ENCODE data around the gene MS4A15. TPM values are rescaled to one million over a fixed set of nuclear protein-coding genes. Genes with fewer than 3 reads are reported as not detected.
"Not testable (repeated sequence)": the region's sequence is repeated elsewhere in the genome, so short reads cannot be mapped to it uniquely, and the experiment has no call there.

MS4A15 gene
- polyA plus RNA-seq, 12 donors = not detected

DNA sequence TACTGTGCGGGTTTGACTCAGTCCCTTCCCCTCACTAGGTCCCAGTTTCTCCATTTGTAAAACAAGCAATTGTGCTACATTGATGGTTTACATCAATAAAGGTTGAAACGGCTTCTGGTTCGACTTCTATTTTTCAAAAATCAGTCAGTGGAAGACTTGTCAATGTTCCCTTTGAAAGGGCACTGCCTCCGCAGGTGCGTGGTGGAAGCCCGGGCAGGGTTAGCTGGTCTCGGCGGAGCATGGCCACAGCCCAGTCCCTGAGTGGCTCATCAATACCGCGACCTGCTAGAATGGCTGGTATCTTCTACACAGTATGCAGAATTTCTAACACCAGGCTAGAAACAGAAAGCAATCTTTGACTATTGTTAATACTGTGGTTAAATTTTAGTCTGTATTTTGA, 44.5 kb downstream of the MS4A15 start:
- DNase-seq = no peak

DNA sequence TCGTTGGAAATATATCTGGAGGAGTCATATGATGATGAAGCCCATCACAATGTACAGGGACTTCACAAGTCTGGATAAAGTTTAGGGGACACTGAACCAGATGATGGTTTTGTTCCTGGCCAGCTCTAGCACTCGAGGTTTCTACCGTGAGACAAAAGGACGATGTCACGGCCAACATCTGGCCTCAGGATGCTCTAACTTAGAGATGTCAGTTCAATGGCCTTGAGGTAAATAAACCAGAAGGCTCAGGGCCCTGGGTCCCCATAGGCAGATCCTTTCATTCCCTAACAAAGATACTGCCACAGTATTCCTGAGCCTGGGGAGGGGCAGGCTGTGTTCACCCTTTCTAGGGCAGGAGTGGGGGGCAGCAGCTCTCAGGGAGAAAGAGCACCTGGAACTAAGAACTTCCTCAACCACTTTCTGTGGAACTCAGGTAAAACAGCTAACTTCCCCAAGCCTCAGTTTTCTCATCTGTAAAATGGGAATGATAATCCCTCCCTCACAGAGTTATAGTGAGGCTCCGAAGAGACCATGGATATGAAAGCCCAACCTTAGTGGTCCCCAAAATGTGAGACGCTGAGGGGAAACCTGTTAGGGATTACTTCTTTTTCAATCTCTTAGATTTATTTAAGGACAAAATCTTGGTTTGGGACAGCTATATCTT, 46.7 kb downstream of the MS4A15 start:
- no peak for DNase-seq

DNA sequence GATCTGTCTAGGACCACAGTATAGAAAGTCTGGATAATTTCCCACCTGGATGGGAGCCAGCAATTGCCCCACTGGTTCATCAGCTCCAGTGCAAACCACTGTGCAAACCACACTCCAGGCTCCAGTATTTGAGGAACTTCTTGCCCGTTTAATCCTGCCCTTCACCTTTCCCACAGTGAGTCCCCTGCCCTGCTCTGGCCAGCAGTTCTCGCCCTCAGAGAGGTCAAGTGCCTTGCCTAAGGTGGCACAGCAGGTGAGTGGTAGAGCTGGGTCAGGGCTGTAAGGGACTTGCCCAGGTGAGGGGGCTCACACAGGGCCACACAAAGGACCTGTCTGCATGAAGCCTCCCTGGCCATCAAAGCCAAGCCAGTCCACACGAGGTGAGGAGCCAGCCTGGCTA, 52.6 kb downstream of the MS4A15 start:
- DNase-seq = no peak

DNA sequence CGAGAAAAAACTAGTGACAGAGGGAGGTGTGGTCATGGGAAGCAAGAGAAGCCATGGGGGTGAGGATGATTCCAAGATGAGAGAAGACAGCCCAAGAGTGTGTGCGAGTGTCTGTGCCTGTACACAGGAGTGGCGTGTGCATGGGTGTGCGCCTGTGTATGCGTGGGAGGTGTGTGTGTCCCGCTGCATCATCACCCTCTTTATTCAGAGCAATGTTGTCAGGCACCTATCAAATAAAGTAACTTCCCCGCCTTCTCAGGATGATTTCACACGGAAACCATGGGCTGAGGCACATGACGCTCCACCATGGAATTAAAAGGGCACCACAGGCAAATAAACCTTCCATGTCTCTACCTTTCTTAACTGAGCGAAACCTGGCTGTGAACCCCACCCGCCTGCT, 53.0 kb downstream of the MS4A15 start:
- DNase-seq = no peak

DNA sequence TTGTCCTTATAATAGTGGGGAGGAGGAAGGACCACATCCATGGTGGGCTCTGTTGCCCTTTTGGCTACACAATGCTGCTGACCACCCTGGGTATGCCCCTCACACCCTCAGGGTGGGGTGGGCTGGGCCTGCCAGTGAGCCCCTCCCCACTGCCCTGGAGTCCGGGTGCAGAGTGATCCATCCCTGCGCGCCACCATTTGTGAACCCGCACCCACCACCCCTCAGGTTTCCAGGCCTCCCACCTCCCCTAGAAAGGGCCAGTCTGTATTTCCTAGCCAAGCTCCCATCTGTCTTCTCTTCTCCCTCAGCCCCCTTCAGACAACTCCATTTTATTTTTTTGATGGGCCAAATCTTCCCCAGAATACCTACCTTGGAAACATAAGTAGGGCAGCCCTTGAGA, 53.5 kb downstream of the MS4A15 start:
- DNase-seq = no peak

DNA sequence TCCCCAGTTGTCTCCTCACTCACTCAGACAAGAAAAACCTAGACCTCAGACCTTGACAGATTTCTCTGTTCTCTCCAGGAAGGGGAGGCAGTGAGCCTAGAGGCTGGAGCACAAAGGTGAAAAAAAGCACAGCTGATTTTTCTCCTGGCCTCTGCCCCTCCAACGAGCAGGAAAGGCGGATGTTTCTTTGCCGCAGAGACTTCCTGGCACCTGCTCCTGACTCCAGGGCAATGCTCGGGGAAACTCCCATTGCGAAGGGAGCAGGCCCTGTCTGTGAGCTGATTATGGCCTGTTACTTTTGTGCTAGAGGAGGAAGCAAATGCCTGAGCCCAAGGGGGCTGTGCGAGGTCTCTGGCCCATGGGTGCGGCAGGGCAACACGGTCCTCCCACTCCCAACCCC, 53.9 kb downstream of the MS4A15 start:
- no peak for DNase-seq

DNA sequence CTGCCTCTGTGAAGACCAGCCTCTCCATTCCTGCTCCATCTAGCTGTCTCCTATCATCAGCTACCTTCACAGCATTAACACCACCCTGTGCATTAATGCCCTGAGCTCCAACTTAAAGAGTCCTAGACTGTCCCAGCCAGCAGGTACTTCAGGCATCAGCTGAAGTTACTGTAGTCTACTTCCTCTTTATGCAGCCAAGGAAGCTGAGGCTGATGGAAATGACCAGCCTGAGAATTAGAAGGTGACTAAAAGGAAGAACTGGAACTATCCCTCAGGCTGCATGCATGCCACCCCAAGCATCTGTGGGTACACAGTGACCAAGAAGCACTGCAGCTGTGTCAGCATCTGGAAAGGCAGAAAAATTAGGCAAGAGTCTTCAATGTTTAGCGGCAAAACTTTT, 56.7 kb downstream of the MS4A15 start:
- no peak for DNase-seq

DNA sequence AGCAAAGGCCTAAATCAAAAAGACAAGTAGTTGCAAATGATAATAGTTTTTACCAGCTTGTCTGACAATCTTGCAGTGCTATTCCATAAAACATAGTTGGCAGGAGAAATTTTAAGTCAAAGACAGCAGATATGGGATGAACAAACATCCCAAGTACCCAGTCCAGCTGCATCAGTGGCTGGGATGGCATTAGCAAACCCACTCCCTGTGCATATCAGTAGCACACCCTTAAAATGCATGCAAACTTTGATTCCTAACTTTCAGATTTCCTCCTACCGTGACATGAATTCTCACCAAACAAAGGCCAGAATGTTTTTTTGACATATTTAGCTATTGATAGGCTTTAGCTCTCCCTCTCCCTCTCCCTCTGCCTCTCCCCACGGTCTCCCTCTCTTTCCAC, 57.4 kb downstream of the MS4A15 start:
- DNase-seq = no peak

DNA sequence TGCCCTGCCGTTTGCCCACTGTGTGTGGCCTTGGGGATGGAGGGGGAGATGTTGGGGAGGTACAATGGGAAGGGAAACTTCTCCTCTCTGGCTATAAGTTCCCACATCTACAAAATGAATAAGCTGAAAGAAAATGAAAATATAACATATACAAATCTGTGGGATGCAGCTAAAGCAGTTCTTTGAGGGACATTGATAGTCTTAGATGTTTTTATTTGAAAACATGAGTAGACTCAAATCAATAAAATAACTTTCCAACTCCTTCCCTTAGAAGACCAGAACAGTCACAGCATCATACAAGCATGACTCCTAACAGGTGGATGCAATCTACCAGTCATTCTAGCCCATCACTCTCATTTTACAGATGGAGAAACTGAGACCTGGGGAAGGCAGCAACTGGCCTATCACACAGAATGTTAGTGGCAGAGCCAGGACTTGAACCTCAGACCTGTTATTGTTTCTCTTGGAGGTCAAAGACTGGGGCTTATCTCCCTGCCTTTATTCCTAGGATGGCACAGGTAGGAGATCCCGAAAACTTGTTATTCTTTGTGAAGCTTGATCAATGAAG, 60.0 kb downstream of the MS4A15 start:
- DNase-seq = no peak

DNA sequence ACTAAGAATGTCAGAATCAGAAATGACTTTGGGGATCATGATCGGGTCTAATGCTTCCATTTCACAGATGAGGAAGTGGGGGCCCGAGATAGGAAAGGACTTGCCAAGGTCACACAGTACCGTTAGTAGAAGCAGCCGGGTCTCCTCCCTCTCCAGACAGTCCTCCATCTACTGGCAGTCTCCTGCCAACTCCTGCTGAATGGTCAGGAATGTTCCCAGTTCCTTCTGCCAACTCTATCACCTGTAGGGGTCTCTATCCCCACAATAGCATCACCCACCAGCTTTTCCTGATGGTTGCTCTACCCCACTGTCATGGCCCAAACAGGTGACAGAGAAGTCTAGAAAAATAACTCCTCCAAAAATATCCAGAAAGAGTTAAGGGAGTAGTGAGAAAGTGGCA, 61.4 kb downstream of the MS4A15 start:
- DNase-seq = no peak

DNA sequence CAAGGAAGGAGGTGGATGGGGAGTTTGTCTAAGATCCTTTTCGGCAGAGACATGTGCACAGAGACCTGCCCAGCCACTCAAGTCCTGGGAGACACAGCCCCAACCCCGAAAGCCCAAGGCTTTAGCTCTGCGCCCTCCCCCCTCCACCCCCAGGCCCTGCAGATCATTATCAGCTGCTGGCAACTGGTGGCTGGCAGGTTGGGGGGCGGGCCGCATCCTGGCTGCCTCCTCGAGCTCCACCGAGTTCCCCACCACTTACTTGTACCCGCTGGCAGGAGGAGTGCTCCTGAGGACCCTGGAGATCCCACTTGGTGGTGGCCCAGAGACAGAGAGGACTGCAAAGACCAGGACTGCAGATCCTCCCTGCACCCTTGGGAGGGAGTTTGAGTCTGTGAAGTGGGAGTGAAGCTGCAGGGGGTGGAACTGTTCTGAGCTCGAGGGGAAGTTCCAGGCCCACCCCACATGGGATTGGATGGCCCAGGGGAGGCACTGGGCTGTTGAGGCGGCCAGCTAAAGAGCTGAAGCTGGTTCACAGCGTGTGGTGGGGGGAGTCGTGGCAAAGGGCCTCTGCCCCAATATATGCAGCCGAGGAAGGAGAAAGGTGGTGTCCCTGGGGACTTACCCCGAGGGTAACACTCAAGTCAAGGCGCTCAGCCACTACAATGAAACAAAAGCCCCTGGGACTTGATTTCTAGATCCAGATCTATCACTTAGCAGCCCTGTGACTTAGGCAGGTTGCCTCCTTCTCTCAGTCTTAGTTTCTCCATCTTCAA, 65.3 kb downstream of the MS4A15 start:
- no peak for DNase-seq

DNA sequence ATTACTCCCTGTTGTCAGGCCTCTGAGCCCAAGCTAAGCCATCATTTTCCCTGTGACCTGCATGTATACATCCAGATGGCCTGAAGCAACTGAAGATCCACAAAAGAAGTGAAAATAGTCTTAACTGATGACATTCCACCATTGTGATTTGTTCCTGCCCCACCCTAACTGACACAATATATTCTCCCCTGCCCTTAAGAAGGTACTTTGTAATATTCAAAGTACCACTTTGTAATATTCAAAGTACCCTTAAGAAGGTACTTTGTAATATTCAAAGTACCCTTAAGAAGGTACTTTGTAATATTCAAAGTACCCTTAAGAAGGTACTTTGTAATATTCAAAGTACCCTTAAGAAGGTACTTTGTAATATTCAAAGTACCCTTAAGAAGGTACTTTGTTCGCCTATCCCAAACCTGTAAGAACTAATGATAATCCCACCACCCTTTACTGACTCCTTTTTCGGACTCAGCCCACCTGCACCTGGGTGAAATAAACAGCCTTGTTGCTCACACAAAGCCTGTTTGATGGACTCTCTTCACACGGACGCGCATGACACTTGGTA, 67.2 kb downstream of the MS4A15 start:
- DNase-seq = not testable (repeated sequence)

DNA sequence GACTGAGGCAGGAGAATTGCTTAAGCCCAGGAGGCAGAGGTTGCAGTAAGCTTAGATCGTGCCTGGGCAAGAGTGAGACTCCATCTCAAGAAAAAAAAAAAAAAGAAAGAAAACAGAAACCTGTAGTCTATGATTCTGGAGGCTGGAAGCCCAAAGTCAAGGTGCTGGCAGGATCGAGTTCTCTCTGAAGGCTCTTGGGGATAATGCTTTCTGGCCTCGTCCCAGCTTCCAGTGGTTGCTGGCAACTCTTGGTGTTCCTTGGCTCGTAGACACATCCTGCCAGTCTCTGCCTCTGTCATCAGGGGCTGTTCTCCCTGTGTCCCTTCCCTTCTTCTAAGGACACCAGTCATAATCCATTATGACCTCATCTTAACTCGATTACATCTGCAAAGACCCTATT, 68.5 kb downstream of the MS4A15 start:
- no peak for DNase-seq

DNA sequence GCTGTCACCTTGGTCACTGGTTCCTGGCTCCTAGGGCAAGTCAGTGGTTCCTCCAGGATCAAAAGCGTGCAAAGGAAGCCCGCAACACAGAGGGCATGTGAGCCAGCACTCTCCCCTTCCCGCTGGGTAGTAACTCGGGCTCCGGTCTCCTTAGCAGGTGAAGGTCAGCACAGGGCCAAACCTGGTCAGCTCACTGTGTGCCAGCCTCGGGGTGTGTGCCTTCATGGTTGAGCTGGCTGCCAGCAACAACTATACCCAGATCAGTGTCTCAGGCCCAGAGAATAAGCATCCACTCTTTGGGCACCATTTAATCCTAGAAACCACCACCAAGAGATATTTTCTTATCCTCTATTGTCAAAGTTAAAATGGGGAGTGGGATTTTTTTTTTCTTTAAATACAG, 69.1 kb downstream of the MS4A15 start:
- no peak for DNase-seq

Other genes with a start within 250 kb of the MS4A15 start
- not detected for gene MS4A13, start 241.5 kb upstream of the MS4A15 start, polyA plus RNA-seq (ENCODE audit: insufficient read length in 12 of 12)
- 10 to 100 TPM in 1 of 12 donors, 1 to 10 TPM in 9, not detected in 2; 3.6 to 12.1 (median 5.7) TPM for gene MS4A8, start 57.3 kb upstream of the MS4A15 start, polyA plus RNA-seq (ENCODE audit: insufficient read length in 12 of 12)
- gene MS4A18, start 32.1 kb upstream of the MS4A15 start, polyA plus RNA-seq (ENCODE audit: insufficient read length in 12 of 12) = not detected
- gene MS4A10, start 28.5 kb downstream of the MS4A15 start, polyA plus RNA-seq (ENCODE audit: insufficient read length in 12 of 12) = not detected
- 10 to 100 TPM in 11 of 12 donors, not detected in 1; 13.7 to 24.7 (median 17.4) TPM for gene CCDC86, start 85.2 kb downstream of the MS4A15 start, polyA plus RNA-seq (ENCODE audit: insufficient read length in 12 of 12)
- gene PTGDR2, start 99.1 kb downstream of the MS4A15 start, polyA plus RNA-seq (ENCODE audit: insufficient read length in 12 of 12) = 1 to 10 TPM in 2 of 12 donors, under 1 TPM in 8, not detected in 2; 0.64 to 1.2 (median 0.76) TPM
- under 1 TPM in 3 of 12 donors, not detected in 9; 0.11 to 0.24 (median 0.15) TPM for gene ZP1, start 110.7 kb downstream of the MS4A15 start, polyA plus RNA-seq (ENCODE audit: insufficient read length in 12 of 12)
- 10 to 100 TPM in 11 of 12 donors, not detected in 1; 53.4 to 83.9 (median 64.8) TPM for gene PRPF19, start 149.7 kb downstream of the MS4A15 start, polyA plus RNA-seq (ENCODE audit: insufficient read length in 12 of 12)
- 100 to 1,000 TPM in 5 of 12 donors, 10 to 100 TPM in 6, not detected in 1; 80.2 to 123 (median 97.2) TPM for gene TMEM109, start 157.3 kb downstream of the MS4A15 start, polyA plus RNA-seq (ENCODE audit: insufficient read length in 12 of 12)
- gene TMEM132A, start 167.6 kb downstream of the MS4A15 start, polyA plus RNA-seq (ENCODE audit: insufficient read length in 12 of 12) = 10 to 100 TPM in 11 of 12 donors, not detected in 1; 21.7 to 52.2 (median 35.2) TPM
- 10 to 100 TPM in 11 of 12 donors, not detected in 1; 14.1 to 49.0 (median 21.4) TPM for gene SLC15A3, start 195.3 kb downstream of the MS4A15 start, polyA plus RNA-seq (ENCODE audit: insufficient read length in 12 of 12)
- 1 to 10 TPM in 2 of 12 donors, under 1 TPM in 8, not detected in 2; 0.33 to 2.1 (median 0.81) TPM for gene CD6, start 214.8 kb downstream of the MS4A15 start, polyA plus RNA-seq (ENCODE audit: insufficient read length in 12 of 12)